Fibroblast of pulmonary artery (primary cell): Measurements from ENCODE around the gene ZNRF3.

Experiments used
- DNase-seq: peaks from one replicate; pipeline ENCODE4 v3.0.0-alpha.2; 2010; ENCODE audit warnings: low read depth
- H3K4me3 ChIP-seq: replicated peaks from 2 replicates; pipeline ENCODE4 v1.5.1; 2011; ENCODE audit warnings: low read depth, mild to moderate bottlenecking, control low read depth, low read length, moderate library complexity
- TF ChIP-seq, protein P1 (sequence below): IDR thresholded peaks from 2 replicates; pipeline ENCODE4 v1.5.1; 2011; ENCODE audit warnings: mild to moderate bottlenecking, control low read depth, low read length, inconsistent platforms; ENCODE audit errors: missing control alignments

ZNRF3 gene

DNA sequence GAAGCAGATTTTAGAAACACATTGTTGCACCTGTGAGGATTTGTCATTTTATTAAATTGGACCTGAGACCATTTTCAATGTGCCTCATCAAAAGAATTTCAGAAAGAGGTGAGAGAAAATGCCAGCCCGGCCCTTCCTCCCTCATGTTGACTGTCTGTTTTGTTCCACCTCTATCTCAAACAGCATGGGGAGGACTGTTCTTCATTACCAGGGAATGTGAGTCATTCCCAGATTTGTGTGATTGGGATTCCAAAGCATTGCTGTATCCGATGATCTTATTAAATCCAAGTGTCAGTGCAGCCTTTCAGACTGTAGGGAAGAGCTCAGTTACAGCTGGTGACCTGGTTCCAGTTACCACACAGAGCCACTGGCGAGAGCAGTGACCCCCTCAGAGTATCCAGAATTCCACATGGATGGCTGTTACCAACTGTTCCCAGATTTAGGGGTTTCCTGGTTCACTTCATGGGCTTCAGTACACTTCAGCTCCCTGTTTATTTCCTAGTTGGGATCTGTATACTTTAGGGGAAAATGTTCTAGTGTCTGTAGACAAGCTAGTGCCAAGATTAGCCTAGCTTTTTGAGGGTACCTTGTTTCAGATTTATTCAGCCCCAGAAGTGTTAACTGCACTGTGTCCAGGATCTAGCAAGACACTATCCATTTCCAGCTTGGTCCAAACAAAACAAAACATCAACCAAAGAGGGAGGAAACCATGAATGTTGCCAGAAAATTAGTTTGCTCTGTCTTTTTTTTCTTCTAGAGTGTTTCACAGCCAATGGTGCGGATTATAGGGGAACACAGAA, 210.3 kb downstream of the ZNRF3 start:
- H3K4me3 ChIP-seq = no peak overlapping the region
- DNase-seq = peak; percentile 53
- TF ChIP-seq, protein P1, sequence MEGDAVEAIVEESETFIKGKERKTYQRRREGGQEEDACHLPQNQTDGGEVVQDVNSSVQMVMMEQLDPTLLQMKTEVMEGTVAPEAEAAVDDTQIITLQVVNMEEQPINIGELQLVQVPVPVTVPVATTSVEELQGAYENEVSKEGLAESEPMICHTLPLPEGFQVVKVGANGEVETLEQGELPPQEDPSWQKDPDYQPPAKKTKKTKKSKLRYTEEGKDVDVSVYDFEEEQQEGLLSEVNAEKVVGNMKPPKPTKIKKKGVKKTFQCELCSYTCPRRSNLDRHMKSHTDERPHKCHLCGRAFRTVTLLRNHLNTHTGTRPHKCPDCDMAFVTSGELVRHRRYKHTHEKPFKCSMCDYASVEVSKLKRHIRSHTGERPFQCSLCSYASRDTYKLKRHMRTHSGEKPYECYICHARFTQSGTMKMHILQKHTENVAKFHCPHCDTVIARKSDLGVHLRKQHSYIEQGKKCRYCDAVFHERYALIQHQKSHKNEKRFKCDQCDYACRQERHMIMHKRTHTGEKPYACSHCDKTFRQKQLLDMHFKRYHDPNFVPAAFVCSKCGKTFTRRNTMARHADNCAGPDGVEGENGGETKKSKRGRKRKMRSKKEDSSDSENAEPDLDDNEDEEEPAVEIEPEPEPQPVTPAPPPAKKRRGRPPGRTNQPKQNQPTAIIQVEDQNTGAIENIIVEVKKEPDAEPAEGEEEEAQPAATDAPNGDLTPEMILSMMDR = no peak

DNA sequence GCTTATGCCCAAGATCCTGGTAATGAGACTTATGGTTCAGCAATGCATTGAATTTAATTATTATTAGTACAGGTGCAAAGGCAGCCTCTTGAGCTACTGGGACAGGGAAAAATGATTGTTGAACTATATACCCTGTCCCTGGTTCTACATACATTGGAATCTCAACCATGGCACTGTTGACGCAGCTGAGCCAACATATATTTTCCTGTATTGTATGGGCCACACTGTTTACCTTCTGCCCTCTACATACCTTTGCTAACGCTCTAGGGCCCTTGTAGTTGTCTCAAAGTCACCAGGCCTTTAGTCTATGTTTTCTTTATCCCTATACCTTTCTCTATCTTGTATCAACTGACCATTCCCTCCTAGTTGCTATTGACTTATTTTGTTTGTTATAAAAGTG, 212.1 kb downstream of the ZNRF3 start:
- DNase-seq = no peak
- TF ChIP-seq, protein P1 = no peak

DNA sequence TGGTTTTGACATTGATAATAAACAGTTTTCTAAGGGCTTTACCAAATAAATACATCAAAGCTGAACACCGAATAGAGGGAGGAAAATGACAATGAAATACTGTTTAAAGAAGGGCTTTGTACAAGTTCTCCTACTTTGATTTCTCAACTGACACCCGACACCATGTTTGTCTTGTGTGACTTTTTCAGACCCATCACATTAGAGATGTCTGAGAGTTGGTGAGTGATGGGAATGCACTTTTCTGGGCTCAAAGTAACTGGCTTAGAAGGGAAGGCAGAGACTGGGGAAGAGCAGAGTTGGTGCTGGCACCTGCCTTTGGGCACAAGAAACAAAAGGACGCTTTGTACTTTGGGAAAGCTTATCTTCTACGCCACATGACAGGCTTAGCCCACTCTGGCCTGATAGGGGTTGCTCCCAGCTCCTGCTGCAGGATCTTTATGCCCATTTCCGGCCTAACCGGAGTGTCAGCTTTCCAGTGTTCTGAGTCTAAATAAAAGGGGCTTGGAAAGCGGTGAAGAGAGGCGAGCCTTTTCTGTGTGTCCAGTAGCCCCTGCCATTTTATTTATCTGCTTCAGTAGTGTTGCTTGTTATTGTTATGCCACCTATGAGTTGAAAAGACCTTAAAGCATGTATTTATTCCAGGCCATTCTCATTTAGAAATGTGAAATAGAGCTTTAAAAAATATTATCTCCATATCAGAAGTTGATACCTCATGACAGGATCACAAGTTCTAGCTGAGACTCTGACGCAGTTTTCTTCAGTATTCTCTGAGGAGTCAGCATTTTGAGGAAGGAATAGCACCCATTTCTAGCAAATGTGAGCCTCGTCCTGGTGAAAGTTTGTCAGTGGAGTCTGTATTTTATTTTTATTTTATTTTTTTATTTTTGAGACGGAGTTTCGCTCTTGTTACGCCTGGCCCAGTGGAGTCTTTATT, 213.6 kb downstream of the ZNRF3 start:
- no peak overlapping the region for H3K4me3 ChIP-seq
- DNase-seq = no peak
- TF ChIP-seq, protein P1 = no peak

More for the DNA sequence above, 212.1 kb downstream of the ZNRF3 start:
- no peak overlapping the region for H3K4me3 ChIP-seq

DNA sequence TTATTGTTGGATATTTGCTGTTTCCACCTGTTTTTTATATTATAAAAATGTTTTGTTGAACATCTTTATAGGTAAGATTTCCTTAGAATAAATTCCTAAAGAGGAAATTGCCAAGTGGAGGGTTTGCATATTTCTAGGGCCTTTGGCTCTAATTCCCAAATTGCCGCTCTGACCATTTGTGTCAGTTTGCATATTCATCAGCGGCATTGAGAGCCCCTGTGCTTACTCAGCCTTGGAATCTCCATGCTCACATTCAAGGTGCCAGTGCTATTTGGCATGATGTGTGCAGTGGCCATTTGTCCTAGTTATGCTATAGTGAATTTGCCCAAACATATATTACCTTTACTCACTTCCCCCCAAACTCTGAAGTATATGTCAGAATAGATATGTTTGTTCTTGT, 214.9 kb downstream of the ZNRF3 start:
- TF ChIP-seq, protein P1 = no peak
- DNase-seq = no peak
- no peak overlapping the region for H3K4me3 ChIP-seq

DNA sequence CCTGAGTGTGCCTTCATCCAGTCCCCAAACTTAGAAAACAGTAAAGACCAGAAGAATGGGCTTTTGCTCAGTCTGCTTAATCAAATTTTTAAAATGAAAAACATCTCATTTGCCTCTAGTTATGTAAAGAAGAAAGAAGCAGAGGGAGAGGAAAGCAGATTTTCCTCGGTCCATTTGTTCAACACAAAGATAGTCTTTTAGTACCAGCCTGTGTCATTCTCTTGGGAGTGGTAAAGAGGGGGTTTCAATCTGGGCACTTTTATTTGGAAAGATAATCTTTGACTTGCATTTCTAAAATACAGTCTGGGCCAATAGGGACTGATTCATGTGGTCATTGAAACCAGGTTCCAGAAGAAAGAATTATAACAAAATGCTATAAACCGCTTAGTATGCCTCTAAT, 218.9 kb downstream of the ZNRF3 start:
- H3K4me3 ChIP-seq = no peak overlapping the region
- TF ChIP-seq, protein P1 = no peak
- DNase-seq = no peak

DNA sequence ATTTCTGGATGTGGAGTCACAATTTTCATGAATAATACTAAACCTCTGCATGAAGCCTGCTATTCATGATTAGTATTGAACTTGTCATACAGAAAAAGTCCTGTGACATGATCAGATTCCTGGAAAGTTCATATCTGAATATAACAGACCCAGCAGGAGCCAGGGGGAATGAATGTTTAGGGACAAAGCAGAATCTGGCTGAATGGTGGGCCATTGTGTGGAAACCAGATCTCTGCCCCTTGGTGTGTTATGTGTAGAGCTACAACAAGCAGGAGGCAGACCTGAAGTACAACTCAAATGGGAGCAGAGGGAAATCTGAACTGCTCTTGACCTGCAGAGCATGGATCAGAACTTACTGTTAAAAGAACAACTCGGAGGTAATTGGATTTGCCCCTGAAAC, 219.7 kb downstream of the ZNRF3 start:
- no peak for DNase-seq
- H3K4me3 ChIP-seq = no peak overlapping the region
- TF ChIP-seq, protein P1 = no peak
